Kidney epithelial cell (primary cell): Measurements from ENCODE around the gene STX17. TPM values are rescaled to one million over a fixed set of nuclear protein-coding genes. Genes with fewer than 3 reads are reported as not detected.
"Not testable (repeated sequence)": the region's sequence is repeated elsewhere in the genome, so short reads cannot be mapped to it uniquely, and the experiment has no call there.

Source experiments
- DNase-seq: peaks from one replicate; pipeline ENCODE4 v3.0.0-alpha.2; 2010; ENCODE audit warnings: low read depth
- H3K27me3 ChIP-seq: 2 replicates; pipeline ENCODE4 v1.6.0; 2011; ENCODE audit warnings: low read length; ENCODE audit not compliant: control insufficient read depth, insufficient read depth
- H3K36me3 ChIP-seq: 2 replicates; pipeline ENCODE4 v1.5.1; 2011; ENCODE audit warnings: low read length; ENCODE audit not compliant: control insufficient read depth, insufficient read depth
- H3K4me3 ChIP-seq: 2 replicates; pipeline ENCODE4 v1.5.1; 2011; ENCODE audit warnings: low read depth, mild to moderate bottlenecking, control low read depth, low read length
- total RNA-seq: library from RNA; depleted of rRNA; stranded (reverse); fragments of >200 nt; gene quantifications from 2 replicates; pipeline ENCODE4 v1.2.3, GENCODE V29; 2015
- TF ChIP-seq, protein P1 (sequence below): IDR thresholded peaks from 2 replicates; pipeline ENCODE4 v1.5.1; 2011; ENCODE audit warnings: mild to moderate bottlenecking, moderate library complexity, low read length, control low read depth, inconsistent platforms; ENCODE audit not compliant: insufficient read depth, poor library complexity, severe bottlenecking

The STX17 gene
- total RNA-seq, 1 donor from 2014 or later = 22.7 TPM

- TF ChIP-seq, protein P1, sequence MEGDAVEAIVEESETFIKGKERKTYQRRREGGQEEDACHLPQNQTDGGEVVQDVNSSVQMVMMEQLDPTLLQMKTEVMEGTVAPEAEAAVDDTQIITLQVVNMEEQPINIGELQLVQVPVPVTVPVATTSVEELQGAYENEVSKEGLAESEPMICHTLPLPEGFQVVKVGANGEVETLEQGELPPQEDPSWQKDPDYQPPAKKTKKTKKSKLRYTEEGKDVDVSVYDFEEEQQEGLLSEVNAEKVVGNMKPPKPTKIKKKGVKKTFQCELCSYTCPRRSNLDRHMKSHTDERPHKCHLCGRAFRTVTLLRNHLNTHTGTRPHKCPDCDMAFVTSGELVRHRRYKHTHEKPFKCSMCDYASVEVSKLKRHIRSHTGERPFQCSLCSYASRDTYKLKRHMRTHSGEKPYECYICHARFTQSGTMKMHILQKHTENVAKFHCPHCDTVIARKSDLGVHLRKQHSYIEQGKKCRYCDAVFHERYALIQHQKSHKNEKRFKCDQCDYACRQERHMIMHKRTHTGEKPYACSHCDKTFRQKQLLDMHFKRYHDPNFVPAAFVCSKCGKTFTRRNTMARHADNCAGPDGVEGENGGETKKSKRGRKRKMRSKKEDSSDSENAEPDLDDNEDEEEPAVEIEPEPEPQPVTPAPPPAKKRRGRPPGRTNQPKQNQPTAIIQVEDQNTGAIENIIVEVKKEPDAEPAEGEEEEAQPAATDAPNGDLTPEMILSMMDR = no peak
- H3K27me3 ChIP-seq = no peaks in the 10 kb centered on the region
- no peaks in the 10 kb centered on the region for H3K36me3 ChIP-seq
- no peak overlapping the region for H3K4me3 ChIP-seq
- no peak for DNase-seq
Measured at GRCh38 chr9:99973455-99973854, 67.0 kb downstream of the STX17 start.

DNA sequence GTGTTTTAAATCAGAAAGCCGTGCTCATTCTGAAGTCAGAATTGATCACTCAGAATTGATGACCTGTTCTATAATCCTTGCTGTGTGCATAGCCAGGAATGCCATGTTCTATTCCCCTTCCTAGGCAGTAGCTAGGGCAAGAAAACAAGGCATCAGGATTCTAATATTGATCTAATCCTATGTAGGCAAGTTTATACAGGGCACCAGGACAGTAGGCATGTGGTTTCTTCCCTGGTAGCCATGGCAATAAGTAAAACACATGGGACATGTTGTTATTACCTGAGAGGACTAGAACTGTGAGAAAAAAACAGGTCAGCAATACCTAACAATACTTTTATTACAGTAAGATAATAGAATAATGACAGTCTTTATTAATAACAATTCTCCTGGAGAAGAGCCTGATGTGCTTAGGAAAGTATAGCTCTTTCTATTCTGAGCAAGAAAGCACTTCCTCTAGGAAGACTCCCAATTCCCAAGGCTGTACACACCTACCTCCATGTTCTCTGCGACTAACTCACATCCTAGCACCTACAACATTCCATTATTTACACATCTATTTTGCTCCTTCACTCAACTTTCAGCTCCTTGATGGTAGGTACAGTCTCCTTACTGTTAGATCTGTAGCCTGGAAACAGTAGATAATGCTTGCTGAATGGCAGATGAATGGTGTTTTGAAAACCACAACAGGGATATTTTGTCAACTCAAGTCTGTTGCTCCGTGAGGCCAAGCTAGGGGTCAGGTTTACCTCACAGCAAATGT, 70.8 kb downstream of the STX17 start:
- no peak for DNase-seq
- no peaks in the 10 kb centered on the region for H3K27me3 ChIP-seq
- TF ChIP-seq, protein P1 = no peak

DNA sequence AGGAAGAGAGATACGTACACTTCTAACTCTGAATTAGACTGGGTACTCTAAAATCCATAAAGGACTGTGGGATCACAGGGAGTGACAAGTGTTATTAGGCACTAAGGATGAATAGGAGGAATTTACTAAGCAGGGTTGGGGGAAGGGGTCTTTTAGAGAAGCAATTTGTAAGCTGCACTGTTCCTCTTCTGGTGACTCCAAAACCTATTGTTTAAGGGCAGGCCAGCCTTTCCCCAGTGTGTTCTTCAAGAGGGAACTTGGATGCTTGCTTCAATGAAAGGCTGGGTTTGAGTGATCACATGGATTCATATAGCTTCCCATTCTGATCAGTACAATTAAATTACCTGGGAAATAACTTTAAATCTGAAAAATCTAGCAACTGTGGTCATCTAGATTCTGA, 71.8 kb downstream of the STX17 start:
- no peak overlapping the region for H3K4me3 ChIP-seq
- TF ChIP-seq, protein P1 = no peak
- no peaks in the 10 kb centered on the region for H3K27me3 ChIP-seq
- DNase-seq = no peak
- H3K36me3 ChIP-seq = no peaks in the 10 kb centered on the region

More for the DNA sequence above, 70.8 kb downstream of the STX17 start:
- H3K36me3 ChIP-seq = no peaks in the 10 kb centered on the region
- H3K4me3 ChIP-seq = no peak overlapping the region

DNA sequence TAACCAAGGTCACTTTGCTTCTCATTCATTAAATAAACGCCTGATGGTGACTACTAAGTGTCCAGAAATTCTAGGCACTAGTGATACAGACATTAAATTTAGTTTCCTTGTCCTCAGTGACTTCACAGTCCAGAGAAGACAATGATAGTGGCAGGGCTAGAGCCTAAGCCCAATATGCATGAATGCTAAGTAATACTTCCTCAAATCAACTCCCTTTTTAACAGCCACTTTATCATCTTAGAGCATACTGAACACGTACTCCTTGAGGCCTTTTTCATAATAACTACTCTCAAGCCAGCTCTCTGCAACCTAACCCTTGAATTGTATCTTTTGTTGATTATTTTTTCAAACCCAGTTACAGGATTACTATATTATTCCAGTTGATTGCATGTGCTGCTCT, 74.1 kb downstream of the STX17 start:
- H3K4me3 ChIP-seq = no peak overlapping the region
- H3K27me3 ChIP-seq = no peaks in the 10 kb centered on the region
- no peaks in the 10 kb centered on the region for H3K36me3 ChIP-seq
- TF ChIP-seq, protein P1 = no peak
- no peak for DNase-seq

- H3K36me3 ChIP-seq = no peaks in the 10 kb centered on the region
- TF ChIP-seq, protein P1 = no peak
- H3K4me3 ChIP-seq = no peak overlapping the region
- H3K27me3 ChIP-seq = no peaks in the 10 kb centered on the region
- DNase-seq = no peak
Measured at GRCh38 chr9:99986642-99987041, 80.2 kb downstream of the STX17 start.

GRCh38 chr9:99990508-99990907, 84.1 kb downstream of the STX17 start:
- not testable (repeated sequence) for H3K4me3 ChIP-seq, DNase-seq, H3K27me3 ChIP-seq, H3K36me3 ChIP-seq
